Measurements from ENCODE around the gene CCDC158.
A peak's percentile ranks its signal among the peaks of the same experiment; 100 is the strongest.

Gene CCDC158

DNA sequence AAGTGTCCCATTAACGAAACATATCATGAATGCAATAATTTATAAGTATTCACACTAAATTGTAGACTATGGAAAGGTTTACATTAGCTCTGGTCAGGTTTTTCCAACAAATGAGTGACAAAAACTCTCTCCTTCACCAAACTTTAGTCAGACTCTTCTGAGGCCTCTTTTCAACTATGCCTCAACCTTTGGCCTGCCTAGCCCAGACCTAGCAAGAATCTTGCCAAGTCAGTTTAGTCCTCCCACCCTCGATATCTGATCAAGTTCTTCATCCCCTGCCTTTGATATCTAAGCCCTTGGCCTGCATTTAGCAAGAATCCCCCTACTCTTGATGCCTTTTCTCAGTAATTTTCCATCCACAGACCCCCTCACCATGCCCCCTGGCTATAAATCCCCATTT is 37.9 kb downstream of the CCDC158 start:
- TF ChIP-seq, protein P1, sequence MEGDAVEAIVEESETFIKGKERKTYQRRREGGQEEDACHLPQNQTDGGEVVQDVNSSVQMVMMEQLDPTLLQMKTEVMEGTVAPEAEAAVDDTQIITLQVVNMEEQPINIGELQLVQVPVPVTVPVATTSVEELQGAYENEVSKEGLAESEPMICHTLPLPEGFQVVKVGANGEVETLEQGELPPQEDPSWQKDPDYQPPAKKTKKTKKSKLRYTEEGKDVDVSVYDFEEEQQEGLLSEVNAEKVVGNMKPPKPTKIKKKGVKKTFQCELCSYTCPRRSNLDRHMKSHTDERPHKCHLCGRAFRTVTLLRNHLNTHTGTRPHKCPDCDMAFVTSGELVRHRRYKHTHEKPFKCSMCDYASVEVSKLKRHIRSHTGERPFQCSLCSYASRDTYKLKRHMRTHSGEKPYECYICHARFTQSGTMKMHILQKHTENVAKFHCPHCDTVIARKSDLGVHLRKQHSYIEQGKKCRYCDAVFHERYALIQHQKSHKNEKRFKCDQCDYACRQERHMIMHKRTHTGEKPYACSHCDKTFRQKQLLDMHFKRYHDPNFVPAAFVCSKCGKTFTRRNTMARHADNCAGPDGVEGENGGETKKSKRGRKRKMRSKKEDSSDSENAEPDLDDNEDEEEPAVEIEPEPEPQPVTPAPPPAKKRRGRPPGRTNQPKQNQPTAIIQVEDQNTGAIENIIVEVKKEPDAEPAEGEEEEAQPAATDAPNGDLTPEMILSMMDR (conservative IDR thresholded peaks at IDR 0.05; ENCODE audit: low read depth, low read length): no peak
- DNase-seq (ENCODE audit: low read depth): no peak
- H3K4me3 ChIP-seq (ENCODE audit: low read length): no peak overlapping the region

- no peak for DNase-seq (ENCODE audit: low read depth)
- H3K4me3 ChIP-seq (ENCODE audit: low read length): no peak overlapping the region
- TF ChIP-seq, protein P1 (conservative IDR thresholded peaks at IDR 0.05; ENCODE audit: low read depth, low read length): no peak
Observed at GRCh38 chr4:76381986-76382385, 39.0 kb downstream of the CCDC158 start.

GRCh38 chr4:76380561-76380960 is 40.4 kb downstream of the CCDC158 start:
- TF ChIP-seq, protein P1 (conservative IDR thresholded peaks at IDR 0.05; ENCODE audit: low read depth, low read length): no peak
- DNase-seq (ENCODE audit: low read depth): no peak
- H3K4me3 ChIP-seq (ENCODE audit: low read length): no peak overlapping the region

DNA sequence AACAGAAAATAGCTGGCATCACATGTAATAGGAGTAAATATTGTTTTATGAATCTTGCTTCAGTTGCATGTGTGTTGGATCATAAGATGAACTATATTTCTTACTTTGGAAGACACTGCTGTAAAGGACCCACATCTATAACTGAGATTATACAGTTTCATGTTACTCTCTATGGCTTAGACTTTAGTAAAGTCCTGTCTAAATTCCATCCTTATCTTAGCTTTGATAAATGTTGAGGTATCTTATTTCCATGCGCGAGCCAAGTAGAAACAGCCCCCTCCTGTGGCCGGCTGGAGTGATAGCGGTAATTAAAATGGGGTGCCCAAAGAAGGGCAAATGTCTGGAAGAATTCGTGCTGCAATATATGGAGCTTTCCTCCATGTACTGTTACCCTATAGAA is 43.0 kb downstream of the CCDC158 start:
- H3K4me3 ChIP-seq (ENCODE audit: low read length): no peak overlapping the region
- DNase-seq (ENCODE audit: low read depth): peak; percentile 1
- TF ChIP-seq, protein P1 (conservative IDR thresholded peaks at IDR 0.05; ENCODE audit: low read depth, low read length): peak; percentile 74

DNA sequence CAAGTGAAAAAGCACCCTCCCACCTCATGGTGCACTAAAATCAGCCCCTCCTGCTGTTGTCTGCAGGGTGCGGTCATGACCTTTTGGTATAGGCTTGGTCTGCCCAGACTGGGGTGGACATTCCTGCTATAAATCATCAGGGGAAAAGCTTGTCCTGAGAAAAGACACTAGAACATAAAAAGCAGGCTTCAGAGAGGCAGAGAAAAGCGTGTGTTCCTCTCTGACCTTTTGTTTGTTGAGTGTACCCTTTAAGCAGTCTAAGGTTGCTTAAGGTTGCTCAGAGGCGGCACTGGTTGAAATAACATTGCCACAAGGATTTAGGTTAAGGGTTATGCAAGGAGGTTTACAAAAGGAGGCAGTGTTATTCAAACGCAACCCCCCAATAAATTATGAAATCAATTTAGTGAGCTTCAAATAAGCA is 43.5 kb downstream of the CCDC158 start:
- no peak for DNase-seq (ENCODE audit: low read depth)
- TF ChIP-seq, protein P1 (conservative IDR thresholded peaks at IDR 0.05; ENCODE audit: low read depth, low read length): no peak
- no peak overlapping the region for H3K4me3 ChIP-seq (ENCODE audit: low read length)

- TF ChIP-seq, protein P1 (conservative IDR thresholded peaks at IDR 0.05; ENCODE audit: low read depth, low read length): no peak
- DNase-seq (ENCODE audit: low read depth): no peak
- H3K4me3 ChIP-seq (ENCODE audit: low read length): no peak overlapping the region
Observed at GRCh38 chr4:76376534-76376933, 44.4 kb downstream of the CCDC158 start.

DNA sequence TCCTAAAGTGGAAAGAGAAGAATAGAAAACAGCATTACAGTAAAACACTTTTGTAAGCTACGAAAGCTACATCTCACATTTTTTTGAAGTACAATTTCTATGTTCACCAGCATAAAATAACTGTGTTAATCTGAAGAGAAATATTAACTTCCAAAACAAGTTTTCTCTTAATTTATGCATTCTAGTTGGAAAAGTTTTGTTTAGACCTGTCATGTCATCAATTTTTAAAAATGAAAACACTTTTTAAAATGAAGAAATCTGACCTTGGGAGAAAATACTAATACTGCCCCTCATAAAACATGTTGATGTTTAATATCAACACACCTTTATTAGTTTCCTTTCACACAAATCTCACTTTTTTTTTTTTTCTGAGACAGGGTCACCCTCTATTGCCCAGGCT is 45.2 kb downstream of the CCDC158 start:
- TF ChIP-seq, protein P1 (conservative IDR thresholded peaks at IDR 0.05; ENCODE audit: low read depth, low read length): no peak
- H3K4me3 ChIP-seq (ENCODE audit: low read length): no peak overlapping the region
- no peak for DNase-seq (ENCODE audit: low read depth)

Data from retinal pigment epithelial cell (primary cell).